Body of pancreas (tissue), 4 donors: ENCODE measurements around the gene EPM2AIP1. TPM values are rescaled to one million over a fixed set of nuclear protein-coding genes. Genes with fewer than 3 reads are reported as not detected.
A peak's percentile ranks its signal among the peaks of the same experiment; 100 is the strongest.

Source experiments
- ATAC-seq: fragments of 150-250 bp; one replicate; pipeline ENCODE4 v1.9.1; 2016
- DNase-seq, 4 donors: peaks; one replicate each; pipeline ENCODE4 v3.0.0-alpha.2; 2019
- H3K27ac ChIP-seq, 4 donors: fragments of 200-600 bp; sonication (generic); 1 replicate in 3 of 4; 2 replicates in 1 of 4; pipeline versions ENCODE4 v1.5.1 to v1.6.1; 2016 to 2019; ENCODE audit warnings: mild to moderate bottlenecking in 1 of 4, mixed read lengths in 1 of 4, moderate library complexity in 1 of 4
- H3K27me3 ChIP-seq, 2 donors: fragments of 200-600 bp; sonication (generic); one replicate each; pipeline ENCODE4 v1.6.0; 2016; ENCODE audit warnings: mild to moderate bottlenecking in 1 of 2
- H3K36me3 ChIP-seq, 2 donors: fragments of 200-600 bp; sonication (generic); replicated peaks in 1 of 2; 2 replicates each; pipeline ENCODE4 v1.5.1; 2016; ENCODE audit warnings: low read depth in 2 of 2; ENCODE audit not compliant: insufficient read depth in 1 of 2
- H3K4me1 ChIP-seq: fragments of 200-600 bp; sonication (generic); one replicate; pipeline ENCODE4 v1.6.0; 2016
- H3K4me3 ChIP-seq, 2 donors: fragments of 200-600 bp; sonication (generic); 1 replicate in 1 of 2; 2 replicates in 1 of 2; pipeline ENCODE4 v1.5.1; 2016 to 2019
- H3K9me3 ChIP-seq, 3 donors: fragments of 200-600 bp; sonication (generic); 1 replicate in 2 of 3; 2 replicates in 1 of 3; pipeline ENCODE4 v1.5.1; 2016
- POLR2A ChIP-seq, 3 donors: fragments of 450-650 bp; IDR thresholded peaks; one replicate each; pipeline ENCODE4 v1.6.1; 2016; ENCODE audit warnings: antibody characterized with exemption in 3 of 3, mild to moderate bottlenecking in 2 of 3
- WGBS, 2 donors: methylation state at CpG; one replicate each; pipeline ENCODE4 v1.1.5; 2017; 5-methylcytosine and 5-hydroxymethylcytosine counted together
- intact Hi-C: fragments of 100-400 bp; cut with DNase I; formaldehyde crosslinking; loops from one replicate; pipeline ENCODE4 v1.15.1; 2023
- total RNA-seq, 2 donors: library from RNA; depleted of rRNA; stranded (reverse); fragments of >200 nt; gene quantifications; one replicate each; pipeline ENCODE4 v1.1.0, GENCODE V29; 2016
- TF ChIP-seq, protein P1 (sequence below), 7 experiments: fragments of 450-650 bp in 4 of 7; fragments of 200-600 bp in 3 of 7; sonication (generic) in 3 of 7; IDR thresholded peaks; one replicate each; pipeline ENCODE4 v1.5.1; 2016 to 2019; ENCODE audit warnings: antibody characterized with exemption in 7 of 7

EPM2AIP1 gene
- total RNA-seq, 2 donors from 2014 or later: 9.1 to 10.9 TPM

DNA sequence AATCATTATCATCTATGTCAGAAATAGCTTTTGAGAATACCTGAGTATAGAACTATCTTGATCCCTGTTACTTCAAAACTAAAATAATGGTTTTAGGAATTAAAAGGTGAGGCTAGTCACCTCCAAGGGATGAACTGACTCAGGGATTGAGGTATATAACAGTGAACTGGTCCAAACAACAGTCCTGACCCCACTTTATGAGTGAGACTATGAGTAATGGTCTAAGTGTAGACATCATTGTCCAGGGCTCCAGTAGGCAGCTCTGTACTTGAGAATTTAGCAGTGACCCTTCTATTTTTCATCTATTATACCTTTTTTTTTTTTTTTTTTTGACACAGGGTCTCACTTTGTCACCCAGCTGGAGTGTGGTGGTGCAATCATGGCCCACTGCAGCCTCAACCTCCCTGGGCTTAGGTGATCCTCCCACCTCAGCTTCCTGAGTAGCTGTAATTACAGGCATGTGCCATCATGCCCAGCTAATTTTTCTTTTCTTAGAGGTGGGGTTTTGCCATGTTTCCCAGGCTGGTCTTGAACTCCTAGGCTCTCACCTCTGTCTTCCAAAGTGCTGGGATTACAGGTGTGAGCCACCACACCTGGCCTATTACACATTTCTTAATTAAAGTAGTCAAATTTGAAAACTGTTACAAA lies 36.7 kb upstream of the EPM2AIP1 start:
- no peak overlapping the region for H3K27ac ChIP-seq
- no peak for ATAC-seq
- no peaks in the 10 kb centered on the region for H3K27me3 ChIP-seq
- no peak for DNase-seq
- TF ChIP-seq, protein P1, sequence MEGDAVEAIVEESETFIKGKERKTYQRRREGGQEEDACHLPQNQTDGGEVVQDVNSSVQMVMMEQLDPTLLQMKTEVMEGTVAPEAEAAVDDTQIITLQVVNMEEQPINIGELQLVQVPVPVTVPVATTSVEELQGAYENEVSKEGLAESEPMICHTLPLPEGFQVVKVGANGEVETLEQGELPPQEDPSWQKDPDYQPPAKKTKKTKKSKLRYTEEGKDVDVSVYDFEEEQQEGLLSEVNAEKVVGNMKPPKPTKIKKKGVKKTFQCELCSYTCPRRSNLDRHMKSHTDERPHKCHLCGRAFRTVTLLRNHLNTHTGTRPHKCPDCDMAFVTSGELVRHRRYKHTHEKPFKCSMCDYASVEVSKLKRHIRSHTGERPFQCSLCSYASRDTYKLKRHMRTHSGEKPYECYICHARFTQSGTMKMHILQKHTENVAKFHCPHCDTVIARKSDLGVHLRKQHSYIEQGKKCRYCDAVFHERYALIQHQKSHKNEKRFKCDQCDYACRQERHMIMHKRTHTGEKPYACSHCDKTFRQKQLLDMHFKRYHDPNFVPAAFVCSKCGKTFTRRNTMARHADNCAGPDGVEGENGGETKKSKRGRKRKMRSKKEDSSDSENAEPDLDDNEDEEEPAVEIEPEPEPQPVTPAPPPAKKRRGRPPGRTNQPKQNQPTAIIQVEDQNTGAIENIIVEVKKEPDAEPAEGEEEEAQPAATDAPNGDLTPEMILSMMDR (IDR thresholded peaks at IDR 0.05): no peak
- no peak for TF ChIP-seq POLR2A (IDR thresholded peaks at IDR 0.05)
- intact Hi-C loops: no loop called here
- no peaks in the 10 kb centered on the region for H3K4me1 ChIP-seq
- no peaks in the 10 kb centered on the region for H3K9me3 ChIP-seq
- H3K4me3 ChIP-seq: no peak overlapping the region
- H3K36me3 ChIP-seq: peaks cover 0 to 5% of the 10 kb centered on the region in 2 donors

DNA sequence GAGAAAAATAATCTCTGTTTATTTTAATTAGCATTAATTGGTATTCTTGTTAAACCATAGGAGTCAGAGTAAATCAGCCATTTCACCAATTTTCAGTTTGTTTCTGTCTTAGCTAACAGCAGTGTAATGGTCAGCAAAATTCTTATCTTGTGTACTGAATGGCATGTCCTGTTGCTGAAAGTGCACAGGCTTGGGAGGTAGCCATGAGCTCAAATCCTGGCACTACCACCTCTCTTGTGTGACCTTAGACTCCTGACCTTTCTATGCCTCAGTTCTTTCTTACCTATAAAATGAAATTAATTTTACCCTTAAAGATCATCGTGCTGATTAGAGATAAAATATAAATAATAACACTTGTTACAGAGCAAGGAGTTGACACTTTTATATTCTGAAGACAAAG lies 36.2 kb upstream of the EPM2AIP1 start:
- H3K4me1 ChIP-seq: no peaks in the 10 kb centered on the region
- H3K9me3 ChIP-seq: no peaks in the 10 kb centered on the region
- intact Hi-C loops: no loop called here
- no peak overlapping the region for H3K27ac ChIP-seq
- WGBS, 2 donors: 69 to 77% methylated on average over 1 of the region's 1 CpG
- no peaks in the 10 kb centered on the region for H3K27me3 ChIP-seq
- H3K36me3 ChIP-seq: peaks cover 0 to 5% of the 10 kb centered on the region in 2 donors
- DNase-seq: no peak
- no peak overlapping the region for H3K4me3 ChIP-seq
- TF ChIP-seq POLR2A (IDR thresholded peaks at IDR 0.05): no peak
- TF ChIP-seq, protein P1 (IDR thresholded peaks at IDR 0.05): no peak
- ATAC-seq: no peak

DNA sequence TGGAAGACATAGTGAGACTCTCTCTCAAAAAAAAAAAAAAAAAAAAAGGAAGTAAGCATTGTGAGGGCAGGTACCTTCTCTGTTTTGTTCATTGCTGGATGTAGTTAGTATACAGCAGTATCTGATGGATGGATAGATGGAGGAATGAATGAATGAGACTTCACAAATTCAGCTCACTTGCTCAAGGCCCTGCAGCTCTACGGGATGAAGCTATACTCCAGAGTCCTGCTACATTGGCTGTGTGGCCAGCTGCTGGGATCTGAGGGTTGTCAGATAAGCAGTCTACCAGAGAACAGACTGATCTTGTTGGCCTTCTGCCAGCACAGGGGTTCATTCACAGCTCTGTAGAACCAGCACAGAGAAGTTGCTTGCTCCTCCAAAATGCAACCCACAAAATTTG lies 35.4 kb upstream of the EPM2AIP1 start:
- ATAC-seq (peak; percentile 30), DNase-seq (peak; percentile 49 to 75 (median 64))

DNA sequence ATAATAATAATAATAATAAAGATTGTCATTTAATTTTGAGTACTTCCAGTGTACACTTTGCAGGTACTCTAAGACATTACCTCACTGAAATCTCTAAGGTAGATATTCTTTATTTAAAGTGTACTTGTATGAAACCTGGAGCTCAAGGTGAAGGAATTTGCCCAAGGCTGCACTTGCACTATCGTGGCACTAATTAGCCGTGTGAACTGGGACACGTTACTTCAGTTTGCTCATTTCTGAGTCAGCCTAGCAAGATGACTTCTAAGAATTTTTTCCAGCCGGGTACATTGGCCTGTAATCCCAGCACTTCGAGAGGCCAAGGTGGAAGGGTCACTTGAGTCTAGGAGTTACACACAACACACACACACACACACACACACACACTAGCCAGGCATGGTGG lies 33.9 kb upstream of the EPM2AIP1 start:
- Histone ChIP-seq H3K9me3 (no peaks in the 10 kb centered on the region), H3K4me3 (no peak overlapping the region), H3K27me3 (no peaks in the 10 kb centered on the region), H3K27ac (no peak overlapping the region), H3K4me1 (no peaks in the 10 kb centered on the region), H3K36me3 (peaks cover 0 to 5% of the 10 kb centered on the region in 2 donors)
- no peak for ATAC-seq
- intact Hi-C loops: no loop called here
- TF ChIP-seq POLR2A (IDR thresholded peaks at IDR 0.05): no peak
- TF ChIP-seq, protein P1 (IDR thresholded peaks at IDR 0.05): no peak
- no peak for DNase-seq
- WGBS, 2 donors: 90 to 92% methylated on average over 5 of the region's 5 CpGs

More for the DNA sequence above, 35.4 kb upstream of the EPM2AIP1 start:
- H3K4me1 ChIP-seq: no peaks in the 10 kb centered on the region
- intact Hi-C loops: no loop called here
- H3K36me3 ChIP-seq: peaks cover 0 to 5% of the 10 kb centered on the region in 2 donors
- no peak overlapping the region for H3K27ac ChIP-seq
- H3K27me3 ChIP-seq: no peaks in the 10 kb centered on the region
- TF ChIP-seq POLR2A (IDR thresholded peaks at IDR 0.05): no peak
- TF ChIP-seq, protein P1 (IDR thresholded peaks at IDR 0.05): no peak
- H3K9me3 ChIP-seq: no peaks in the 10 kb centered on the region
- 27 to 38% methylated on average over 1 of the region's 1 CpG for WGBS, 2 donors
- no peak overlapping the region for H3K4me3 ChIP-seq
